Astrocyte of the hippocampus (primary cell): ENCODE data around the gene MSLN.

Experiments used
- DNase-seq: peaks from one replicate; pipeline ENCODE4 v3.0.0; 2011; ENCODE audit warnings: low read depth, low spot score

The MSLN gene

DNA sequence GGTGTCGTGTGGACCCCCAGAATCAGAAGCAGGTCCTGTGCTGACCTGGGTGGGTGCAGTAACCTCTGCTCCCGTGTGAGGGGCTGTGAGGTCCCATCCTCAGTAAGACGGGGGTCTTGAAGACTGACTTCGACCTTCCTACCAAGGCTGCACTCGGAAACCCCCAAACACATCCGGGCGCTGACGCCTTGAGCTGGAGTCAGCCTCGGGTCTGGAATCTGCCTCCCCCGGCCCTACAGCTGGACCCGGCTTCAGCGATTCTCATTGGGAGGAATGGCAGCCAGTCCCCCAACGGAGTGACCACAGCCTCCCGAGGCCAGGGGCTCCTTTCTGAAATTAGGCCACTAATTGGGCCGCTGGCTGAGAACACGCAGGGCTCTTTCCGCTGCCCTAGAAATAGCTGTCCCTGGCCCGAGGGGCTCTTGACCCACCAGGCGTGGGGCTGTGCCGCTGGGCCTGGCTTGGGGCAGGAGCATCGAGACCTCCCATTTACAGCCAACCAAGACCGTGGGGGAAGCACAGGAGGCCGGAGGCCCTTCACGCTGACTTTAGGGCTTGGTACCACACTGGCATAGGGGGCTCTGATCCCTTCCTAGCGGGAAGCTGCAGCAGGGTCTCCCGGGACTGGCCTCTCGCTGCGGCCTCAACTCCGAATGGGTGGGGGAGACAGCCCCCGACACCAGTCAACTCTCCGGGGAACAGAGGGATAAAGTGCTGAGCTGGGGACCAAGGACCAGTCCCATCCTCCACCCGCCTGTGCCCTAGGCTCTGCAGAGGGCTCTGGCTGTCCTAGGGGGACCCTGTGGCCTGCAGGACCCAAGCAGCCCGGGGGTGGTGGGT is 42.6 kb downstream of the MSLN start:
- no peak for DNase-seq

DNA sequence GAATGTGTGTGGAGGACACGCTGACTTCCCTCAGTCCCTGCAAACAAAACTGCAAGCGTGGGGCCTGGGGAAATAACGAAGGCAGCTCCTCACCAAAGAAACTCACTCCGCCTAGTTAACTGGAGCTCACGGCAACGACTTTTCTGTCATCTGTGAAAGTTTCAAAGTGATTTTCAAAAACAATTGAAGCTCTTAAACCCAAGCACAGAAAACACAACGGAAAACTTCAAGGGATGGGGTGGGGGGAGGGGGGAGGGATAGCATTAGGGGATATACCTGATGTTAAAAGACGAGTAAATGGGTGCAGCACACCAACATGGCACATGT is 43.2 kb downstream of the MSLN start:
- DNase-seq: no peak

DNA sequence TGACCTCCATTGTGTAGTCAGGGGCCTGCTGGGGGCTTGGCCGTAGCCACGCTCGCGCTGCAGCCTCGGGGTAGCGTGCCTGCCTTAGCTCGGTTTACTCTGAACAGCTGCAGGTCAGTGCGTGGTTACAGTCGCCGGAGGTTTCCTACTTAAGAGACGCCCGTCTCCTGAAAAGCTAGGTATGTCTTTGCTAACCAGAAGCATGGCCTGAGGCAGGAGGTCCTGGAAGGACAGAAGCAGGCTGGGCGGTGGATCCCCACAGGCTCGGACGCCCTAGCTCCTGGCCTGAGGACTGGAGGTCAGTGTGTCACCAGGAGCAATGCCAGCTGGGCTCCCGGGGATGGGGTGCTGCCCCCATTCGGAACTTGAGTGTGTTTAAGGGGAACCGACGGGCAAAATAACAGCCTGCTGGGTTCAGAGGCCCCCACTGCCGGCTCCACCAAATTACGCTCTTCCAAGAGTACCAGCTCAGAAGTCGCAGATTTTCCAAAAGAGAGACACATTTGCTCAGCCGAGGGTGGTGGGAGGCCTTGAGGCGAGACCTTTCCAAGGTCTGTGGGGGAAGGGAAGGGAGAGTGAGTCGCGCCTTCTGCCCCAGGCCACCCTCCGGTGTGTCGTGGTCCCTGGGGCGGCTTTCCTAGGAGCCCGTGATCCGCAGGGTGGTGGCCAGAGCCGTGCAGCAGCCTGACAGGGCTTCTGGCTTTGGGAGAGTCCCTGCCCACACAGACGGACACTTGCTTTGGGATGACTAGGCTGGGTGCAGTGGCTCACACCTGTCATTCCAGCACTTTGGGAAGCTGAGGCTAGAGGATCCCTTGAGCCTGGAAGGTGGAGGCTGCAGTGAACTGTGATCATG is 43.9 kb downstream of the MSLN start:
- DNase-seq: no peak

DNA sequence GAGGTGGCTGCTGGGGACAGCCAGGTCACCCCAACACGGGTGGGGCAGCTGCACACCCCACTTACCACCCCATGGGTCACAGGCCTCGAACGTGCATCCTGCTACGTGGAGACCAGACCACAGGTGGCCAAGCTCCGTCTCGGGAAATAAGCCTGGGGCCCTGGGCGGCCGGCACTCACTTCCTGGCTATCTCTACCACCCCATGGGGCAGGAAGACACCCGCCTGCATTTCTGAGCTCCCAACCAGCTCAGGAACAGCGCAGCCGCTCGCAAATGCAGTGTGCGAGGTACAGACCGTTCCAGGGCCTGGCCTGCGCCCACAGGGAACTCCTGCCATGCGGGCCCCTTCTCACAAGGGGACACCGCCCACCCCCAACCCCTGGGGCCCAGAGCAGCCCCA is 44.9 kb downstream of the MSLN start:
- no peak for DNase-seq

DNA sequence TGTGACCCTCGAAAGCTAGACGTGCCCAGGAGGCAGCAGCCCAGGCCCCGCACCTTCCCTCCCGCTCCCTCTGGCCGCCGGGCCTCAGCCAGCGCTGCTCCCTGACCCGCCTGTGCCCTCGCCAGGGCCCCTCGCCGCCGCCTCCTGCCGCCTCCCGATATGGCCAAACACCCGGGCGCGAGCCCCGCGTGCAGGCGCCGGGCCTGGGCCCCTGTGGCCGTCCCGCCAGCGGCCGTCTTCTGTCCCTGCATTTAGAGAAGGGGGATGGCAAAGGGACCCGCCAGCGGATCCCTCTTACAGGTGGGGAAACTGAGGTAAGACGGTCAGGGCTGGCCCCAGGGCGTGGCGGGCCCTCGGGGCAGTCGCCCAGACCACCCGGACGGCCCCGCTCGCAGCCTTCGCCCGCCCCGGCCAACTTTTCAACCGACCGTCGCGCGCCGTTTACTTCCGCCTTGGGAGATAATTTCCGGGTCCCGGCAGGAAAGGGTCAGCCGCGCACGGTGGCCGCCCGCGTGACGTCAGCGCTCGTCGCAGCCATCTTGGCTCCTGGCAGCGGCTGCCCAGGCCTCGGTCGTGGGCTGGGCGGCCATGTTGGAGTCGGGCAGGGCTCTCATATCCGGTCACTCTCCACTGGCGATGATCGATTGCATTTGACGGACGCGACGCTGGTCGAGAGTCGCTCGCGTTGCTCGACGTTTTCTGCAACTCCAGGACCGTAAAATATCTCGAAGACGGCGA is 47.0 kb downstream of the MSLN start:
- peak; percentile 98 for DNase-seq

DNA sequence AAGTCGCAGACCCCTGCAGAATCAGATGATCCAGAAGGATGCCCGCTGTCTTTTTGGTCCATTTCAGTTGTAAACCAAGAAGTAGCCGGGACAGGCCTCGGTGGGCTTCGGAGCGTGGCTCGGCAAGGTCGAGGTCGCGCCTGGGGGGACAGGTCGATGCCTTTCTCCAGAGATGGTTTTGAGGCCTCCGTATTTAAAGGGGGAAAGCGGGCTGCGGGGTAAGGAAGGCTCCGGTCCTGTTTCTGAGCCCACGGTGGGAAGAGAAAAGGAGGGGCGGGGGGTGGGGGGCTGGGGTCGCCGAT is 47.5 kb downstream of the MSLN start:
- DNase-seq: no peak

DNA sequence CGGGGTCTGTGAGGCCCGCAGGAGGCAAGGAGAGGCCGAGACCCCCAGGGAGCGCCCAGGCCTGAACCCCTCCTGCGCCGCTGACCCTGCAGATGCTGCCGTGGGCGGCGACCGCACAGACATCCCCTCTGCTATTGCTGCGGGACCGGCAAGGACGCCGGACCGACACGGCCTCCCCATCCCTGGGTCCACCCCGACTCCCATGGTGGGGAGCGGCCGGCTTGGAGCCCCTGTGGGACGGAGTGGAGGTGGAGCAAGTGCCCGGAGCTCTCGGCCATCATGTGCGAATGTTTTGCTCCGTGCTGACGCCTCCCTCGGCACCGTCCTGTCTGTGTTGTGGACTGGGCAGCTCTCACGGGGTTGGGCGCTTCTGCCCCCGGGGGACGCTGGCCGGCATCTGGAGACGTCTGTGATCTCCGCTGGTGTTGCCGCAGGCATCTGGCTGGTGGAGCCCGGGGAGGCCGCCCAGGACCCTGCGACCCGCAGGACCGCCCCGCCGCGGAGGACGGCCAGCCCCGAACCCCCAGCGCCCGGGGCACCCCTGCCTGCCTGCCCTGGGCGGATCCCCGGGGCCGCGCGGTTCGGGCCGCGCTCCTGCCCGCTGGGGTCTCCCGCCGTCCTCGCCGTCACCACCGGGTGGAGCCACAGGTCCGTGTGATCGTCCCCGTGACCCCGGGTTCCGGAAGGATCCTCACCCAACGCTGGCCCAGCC is 52.8 kb downstream of the MSLN start:
- DNase-seq: peak; percentile 67

DNA sequence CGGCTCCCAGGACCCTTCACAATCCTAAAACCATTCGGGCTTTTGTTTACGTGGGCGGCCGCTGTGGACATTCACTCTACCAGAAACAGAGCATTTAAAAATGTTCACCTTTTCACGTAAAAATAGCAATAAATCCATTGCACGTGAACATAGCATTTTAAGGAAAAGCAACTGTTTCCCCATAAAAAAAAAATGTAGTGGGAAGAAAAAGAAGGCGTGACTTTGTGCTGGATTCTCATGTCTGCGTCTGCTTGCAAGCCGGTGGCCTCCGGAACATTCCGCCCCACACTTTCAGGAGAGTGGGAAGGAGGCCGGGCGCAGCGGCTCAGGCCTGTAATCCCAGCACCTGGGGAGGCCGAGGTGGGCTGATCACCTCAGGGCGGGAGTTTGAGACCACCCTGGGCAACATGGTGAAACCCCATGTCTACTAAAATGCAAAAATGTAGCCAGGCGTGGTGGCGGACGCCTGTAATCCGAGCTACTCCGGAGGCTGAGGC is 53.4 kb downstream of the MSLN start:
- DNase-seq: no peak

DNA sequence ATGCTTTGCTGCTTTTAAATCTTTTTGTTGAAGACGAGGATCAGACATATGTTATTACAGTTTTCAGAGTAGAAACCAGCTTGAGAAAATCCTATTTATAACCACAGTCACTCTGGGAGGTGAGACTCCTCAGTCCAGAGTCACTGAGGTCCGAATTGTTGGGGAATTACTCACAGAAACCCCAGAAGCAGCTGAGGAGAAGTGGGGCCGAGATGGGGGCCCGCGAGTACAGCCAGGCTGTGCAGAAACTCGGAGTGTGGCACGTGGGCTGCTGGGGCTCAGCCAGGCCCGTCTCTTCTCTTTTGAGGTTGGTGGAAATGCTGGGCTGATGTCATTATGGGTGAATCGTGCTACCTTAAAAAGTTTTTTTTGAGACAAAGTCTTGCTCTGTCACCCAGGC is 54.4 kb downstream of the MSLN start:
- DNase-seq: peak; percentile 76

DNA sequence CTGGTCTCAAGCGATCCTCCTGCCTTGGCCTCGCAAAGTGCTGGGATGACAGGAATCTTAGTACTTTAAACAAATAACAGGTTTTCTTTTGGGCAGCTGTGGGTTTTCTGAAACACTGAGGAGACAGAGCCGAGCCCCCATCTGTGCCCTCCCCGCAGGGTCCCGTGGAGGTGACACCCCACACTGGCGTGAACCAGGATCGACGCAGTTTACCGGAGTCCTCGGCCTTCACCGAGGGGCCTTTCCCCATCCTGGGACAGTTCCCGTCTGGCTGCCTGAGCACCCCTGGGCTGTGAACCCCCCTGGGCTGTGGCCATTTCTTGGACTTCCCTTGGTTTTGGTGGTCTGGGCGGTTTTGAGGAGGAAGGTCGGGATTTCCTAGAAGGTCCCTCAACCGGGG is 55.3 kb downstream of the MSLN start:
- DNase-seq: no peak

DNA sequence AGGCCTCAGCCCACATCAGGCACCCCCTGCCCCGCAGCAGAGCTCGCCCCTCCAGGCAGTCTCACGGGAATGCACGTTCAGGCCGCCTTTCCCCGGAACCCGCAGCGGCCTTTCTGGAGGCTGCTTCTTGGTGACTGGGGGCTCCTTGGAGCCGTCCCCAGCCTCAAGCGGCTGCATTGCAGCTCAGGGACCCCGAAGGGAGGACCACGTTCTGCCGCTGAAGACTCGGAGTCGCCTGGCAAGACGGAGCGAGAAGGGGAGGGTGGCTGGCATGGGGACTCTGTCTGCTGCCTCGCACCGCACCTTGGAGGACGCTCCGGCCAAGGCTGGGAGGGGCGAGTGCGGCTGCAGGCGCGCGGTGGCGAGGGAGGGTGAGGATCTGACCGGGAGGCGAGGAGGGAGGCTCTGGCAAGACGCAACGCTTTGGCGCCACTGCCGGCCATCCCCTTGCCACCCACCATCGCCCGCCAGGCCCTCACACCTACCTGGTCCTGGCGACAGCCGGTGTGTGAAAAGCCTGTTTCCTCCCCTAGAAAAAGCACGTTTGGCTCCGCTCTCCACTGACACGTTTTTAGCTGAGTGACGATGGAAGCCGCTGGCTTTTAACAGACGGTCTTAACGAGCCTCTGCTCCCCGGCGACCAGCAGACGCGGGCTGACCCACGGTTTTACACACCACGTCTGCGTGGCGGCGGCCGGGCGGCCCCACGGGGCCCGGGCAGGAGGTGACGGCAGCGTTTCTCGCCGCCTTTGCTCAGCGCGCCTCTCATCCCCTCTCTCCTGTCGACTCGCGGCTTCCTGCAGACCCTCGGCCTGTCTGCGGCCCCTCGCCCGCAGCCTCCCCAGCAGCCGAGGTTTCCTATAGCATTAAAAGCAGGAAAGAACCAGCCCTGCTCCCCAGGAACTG is 56.7 kb downstream of the MSLN start:
- no peak for DNase-seq

DNA sequence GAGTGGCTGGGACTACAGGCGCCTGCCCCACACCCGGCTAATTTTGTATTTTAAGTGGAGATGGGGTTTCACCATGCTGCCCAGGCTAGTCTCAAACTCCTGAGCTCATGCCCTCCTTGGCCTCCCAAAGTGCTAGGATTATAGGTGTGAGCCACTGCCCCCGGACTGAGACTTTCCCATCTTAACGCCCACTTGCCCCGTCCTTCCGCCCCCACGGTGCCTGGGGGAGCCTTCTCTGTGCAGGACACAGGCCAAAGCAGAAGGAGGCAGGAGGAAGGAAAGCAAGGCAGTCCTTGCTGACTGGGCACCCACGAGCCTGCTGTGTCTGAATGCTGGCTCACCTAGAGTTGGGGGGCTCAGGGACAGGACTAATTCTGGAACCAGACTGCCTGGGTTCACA is 57.6 kb downstream of the MSLN start:
- DNase-seq: no peak
